ENCODE data around the gene STYX.

The STYX gene

GRCh38 chr14:52790756-52791222 is 60.8 kb downstream of the STYX start:
- DNase-seq: no peak

DNA sequence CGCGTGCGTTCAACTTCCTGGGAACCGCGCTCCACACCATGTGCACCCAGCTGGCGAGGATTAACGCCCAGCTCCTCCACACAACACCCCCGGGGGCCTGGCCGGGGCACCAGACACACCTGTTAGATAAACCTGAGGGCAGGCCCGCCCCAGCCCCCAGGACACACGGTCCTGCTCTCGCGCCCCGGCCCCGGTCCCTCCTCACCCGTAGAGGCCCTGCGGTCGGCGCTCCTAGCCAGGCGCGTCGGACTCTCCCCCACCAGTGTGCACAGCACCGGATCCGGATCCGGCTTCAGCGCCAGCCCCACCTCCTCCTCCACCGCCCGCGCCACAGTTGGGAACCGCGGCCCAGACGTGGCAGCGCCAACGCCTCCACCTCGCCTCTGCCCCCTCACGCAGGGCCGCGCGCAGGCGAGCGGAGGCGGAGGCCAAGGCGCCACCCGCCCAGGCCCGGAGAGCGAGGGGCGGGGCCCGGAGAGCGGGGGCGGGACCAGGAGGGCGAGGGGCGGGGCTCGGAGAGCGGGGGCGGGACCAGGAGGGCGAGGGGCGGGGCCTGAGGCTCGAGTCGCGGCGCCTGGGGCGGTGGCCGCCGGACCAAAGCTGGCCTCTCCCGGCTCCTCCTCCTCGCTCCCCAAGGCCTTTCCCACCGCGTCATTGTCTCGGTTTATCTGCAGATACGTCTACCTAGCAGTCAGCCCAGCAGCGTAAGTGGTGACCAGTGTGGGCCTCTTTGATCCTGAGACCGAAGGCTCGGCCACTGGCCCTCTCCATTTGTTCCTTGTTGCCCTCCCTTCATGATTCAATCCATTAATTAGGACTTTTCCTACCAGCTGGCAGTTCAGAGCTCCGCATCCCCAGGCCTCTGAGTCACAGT is 61.5 kb downstream of the STYX start, which contains the start of gene GNPNAT1:
Gene GNPNAT1 (minus strand): TSS at position 385 of the 874 bp plus-strand sequence. CDS start 6,957 bp downstream, outside the sequence.
- DNase-seq: peak; percentile 80

GRCh38 chr14:52792097-52792415 is 62.1 kb downstream of the STYX start:
- no peak for DNase-seq

- DNase-seq: no peak
These were observed 63.1 kb downstream of the STYX start for GRCh38 chr14:52793061-52793460.

- no peak for DNase-seq
These were observed 67.7 kb downstream of the STYX start for GRCh38 chr14:52797653-52798052.

- no peak for DNase-seq
These were observed 68.9 kb downstream of the STYX start for GRCh38 chr14:52798826-52799225.

DNA sequence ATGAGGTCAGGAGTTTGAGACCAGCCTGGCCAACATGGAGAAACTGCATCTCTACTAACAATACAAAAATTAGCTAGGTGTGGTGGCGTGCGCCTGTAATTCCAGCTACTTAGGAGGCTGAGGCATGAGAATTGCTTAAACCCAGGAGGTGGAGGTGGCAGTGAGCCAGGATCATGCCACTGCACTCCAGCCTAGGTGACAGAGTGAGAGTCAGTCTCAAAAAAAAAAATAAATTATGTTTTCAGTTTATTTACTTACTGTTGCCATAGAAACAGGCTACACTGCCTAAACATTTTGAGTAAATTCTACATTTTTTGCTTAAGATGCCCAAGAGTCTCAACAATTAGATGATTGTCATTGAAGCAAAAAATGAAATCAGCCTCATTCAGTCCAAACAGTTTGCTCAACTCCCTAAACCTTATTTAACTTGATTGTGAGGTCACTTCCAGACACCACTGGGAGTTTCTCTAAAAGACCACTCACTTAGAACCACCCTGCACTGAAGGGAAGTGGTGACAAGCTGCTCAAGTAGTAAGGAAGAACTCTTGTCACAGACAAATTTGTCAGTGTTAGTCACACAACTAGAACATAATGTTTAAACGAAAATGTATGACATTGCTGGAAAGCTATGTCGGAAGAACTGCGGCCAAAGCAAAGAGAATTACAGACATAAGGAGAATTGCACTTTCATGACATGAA is 71.2 kb downstream of the STYX start:
- no peak for DNase-seq

DNA sequence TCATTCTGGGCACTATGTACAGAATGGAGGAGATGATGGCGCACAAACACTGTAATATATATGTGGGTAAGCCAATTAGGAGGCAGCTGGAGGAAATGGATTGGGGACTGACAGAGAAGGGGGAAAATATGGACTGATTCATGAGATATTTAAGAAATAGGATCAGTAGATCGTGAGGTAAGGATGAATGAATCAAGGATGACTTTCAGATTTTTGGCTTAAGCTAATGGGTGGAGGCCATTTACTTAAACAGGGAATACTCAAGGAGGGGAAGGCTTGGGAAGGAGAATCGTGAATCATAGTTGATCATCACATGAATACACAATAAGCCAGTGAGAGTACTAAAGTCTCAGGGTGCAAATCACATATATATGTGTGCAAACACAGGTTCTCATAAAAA is 72.6 kb downstream of the STYX start:
- DNase-seq: no peak

- no peak for DNase-seq
These were observed 76.1 kb downstream of the STYX start for GRCh38 chr14:52806115-52806514.

DNA sequence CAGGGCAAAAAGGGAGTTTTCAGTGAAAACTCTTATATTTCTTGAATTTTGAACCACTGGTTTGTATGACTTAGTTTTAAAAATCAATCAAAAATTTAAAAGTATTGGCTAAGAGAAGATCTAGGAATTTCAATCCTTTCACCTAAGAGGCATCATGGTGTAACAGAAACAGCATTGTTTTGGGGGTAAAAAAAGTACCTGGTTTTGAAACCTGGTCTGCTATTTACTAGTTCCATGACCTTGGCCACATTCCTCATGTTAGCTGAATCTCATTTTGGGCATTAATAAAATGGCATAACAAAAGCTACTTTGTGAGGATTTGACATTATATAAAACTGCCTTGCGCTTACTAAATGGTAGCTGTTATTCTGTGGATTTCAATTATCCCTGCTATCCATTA is 78.1 kb downstream of the STYX start:
- DNase-seq: no peak

GRCh38 chr14:52821805-52822250 is 91.9 kb downstream of the STYX start:
- no peak for DNase-seq

DNA sequence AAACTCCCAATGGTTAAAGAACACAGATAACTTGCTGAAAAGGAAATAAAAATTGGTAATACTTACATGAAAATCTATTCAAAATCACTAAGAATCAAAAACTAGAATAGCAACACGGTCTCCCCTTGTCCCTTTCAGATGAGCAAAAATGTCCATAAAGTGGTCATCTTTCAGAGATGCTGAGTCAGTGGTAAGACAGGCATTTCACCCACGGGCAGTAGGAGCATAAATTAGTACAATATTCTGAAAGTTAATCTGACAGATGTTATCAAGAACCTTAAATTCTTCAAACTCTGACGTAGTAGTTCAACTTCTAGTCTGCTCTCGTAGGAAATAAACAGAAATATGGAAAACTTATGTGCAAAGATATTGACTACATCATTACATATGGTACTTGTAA is 94.5 kb downstream of the STYX start:
- no peak for DNase-seq

All from effector CD8-positive, alpha-beta T cell (primary cell).